HG03469 (cell line): ENCODE measurements around the gene CCDC192.

Source experiments
- ATAC-seq: cut with Tn5 transposase; IDR thresholded peaks from one replicate; pipeline ENCODE4 v1.9.1; 2021; ENCODE audit warnings: mild to moderate bottlenecking, moderate library complexity, moderate number of reproducible peaks; ENCODE audit not compliant: unreplicated experiment

Gene CCDC192

DNA sequence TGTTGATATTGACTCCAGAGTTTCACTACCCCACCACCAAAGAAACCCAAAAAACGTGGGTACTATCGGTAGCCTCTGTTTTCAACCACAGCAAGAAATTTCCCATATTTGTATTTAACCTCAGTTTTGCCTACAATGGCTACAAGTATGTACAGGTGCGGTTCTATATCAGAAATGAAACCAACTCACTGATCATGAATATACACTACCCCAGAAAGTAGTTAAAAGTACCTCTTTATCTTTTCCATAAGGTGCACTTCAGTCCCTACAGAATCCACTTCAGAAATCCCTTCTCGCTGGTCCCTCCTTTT, 239.8 kb downstream of the CCDC192 start:
- no peak for ATAC-seq

DNA sequence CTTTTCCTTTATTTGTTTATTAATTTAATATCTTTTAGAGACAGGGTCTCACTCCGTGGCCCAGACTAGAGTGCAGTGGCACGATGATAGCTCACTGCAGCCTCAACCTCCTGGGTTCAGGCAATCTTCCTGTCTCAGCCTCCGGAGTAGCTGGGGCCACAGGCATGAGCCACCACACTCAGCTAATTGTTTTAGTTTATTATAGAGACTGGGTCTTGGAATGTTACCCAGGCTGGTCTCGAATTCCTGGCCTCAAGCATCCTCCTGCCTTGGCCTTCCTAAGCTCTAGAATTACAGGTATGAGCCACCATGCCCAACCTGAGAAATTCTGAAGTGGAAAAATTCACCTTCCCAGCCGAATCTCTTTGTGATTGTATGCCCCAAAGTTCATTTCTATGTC, 240.9 kb downstream of the CCDC192 start:
- ATAC-seq = no peak

DNA sequence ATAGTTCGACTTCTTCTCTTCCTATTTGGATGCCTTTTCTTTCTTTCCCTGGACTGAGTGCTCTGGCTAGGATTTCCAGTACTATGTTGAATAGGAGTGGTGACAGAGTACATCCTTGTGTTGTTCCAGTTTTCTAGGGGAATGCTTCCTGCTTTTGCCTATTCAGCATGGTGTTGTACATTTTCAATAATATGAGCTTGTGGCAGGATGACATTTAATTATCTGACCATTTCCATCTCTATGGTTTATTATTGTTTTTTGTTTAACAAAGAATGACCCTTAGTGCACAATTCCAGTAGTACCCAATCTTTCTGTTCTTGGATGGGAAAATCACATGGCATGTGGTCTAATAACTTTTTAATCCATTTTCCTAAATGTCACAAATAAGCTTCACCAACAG, 244.8 kb downstream of the CCDC192 start:
- no peak for ATAC-seq

- no peak for ATAC-seq
Observed at GRCh38 chr5:127950707-127951391, 247.7 kb downstream of the CCDC192 start.

- no peak for ATAC-seq
Observed at GRCh38 chr5:127951791-127952190, 248.6 kb downstream of the CCDC192 start.

- no peak for ATAC-seq
Observed at GRCh38 chr5:127957183-127957582, 254.0 kb downstream of the CCDC192 start.

DNA sequence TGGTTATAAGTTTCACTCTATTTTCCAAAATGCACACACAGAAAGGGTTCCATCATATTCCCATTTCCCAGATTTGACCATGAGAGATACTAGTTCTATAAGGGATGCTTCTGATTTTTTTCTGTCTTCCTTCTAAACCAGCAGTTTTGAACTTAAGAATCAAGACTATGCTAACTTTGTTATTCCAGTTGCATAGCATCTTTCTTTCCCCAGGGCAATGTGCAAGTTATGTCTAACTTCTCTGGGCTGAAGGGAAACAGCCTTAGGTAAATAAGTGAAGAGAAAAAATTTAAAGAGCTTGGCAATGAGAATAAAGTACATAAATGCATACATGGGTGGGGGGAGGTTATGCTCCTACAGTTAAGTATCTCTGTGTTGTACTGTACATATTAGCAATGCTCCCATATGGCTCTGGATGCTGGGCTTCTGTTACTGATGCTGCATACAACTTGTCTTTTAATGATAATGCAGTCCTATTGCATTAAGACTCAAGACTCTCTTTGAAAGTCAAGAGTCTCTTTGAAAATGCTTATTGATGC, 254.6 kb downstream of the CCDC192 start:
- ATAC-seq = no peak

GRCh38 chr5:127958421-127959011, 255.3 kb downstream of the CCDC192 start:
- ATAC-seq = no peak

DNA sequence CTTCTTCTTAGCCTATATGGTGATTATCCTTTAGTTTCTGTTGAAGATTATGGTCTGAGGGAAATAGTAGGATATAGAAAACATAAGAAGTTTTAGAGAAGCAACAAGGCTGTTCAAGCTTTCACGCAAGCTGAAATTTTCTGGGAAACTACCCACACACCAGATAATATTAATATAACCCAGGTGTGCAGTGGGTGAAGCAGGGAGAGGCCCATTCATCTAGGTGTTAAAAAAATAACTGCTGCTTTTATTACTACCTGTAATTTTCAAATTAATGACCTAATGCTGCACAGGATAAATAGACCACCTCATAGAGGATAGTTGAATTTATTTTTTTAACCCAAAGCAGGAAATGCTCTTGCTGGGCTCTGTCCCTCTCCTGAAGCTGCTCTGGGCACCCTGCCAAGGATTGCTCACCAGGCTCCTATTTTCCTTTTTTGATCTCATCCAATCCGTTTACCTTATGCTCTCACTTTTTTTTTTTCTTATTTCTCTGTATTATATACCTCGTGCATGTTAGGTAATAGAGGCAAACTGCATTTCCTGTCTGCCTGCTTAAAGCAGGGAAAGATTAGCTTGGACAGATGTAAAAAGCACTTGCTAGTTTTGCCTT, 256.1 kb downstream of the CCDC192 start:
- ATAC-seq = no peak

GRCh38 chr5:127960270-127960691, 257.1 kb downstream of the CCDC192 start:
- ATAC-seq = no peak

DNA sequence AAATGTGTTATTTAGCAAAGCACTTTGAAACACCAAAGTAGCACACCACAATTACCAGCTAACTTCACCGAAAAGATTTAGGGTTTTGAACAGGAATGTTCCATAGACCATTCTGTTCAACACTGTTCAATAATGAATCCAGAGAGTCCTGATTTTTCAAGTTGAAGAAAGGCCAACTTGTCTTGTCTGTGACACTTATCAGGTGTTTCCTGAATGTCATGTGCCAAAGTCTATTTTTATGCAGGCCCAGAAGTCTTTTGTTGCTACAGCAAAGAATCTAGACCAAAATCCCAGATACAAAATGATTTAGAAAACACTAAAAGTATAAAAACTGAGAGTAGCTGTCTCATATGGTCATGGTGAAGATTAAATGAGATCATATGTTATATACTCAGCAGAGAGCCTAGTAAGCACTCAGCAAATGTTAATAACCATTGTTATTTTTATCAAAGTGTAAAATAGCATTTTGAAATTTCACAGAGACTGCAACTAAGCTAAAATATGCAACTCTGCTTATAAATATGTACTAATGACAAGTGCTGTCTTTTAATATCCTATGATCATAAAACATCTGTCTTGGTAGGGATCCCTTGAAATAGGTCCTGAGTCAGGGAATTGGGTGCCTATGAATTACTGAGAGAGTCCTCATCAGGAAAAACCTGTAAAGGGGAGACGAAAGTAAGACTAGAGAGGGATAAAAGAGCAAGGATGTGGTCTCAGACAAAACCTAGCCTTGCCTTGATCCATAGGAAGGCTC, 258.0 kb downstream of the CCDC192 start:
- ATAC-seq = no peak

GRCh38 chr5:127961763-127962145, 258.6 kb downstream of the CCDC192 start:
- no peak for ATAC-seq

- no peak for ATAC-seq
Observed at GRCh38 chr5:127962491-127962890, 259.3 kb downstream of the CCDC192 start.

DNA sequence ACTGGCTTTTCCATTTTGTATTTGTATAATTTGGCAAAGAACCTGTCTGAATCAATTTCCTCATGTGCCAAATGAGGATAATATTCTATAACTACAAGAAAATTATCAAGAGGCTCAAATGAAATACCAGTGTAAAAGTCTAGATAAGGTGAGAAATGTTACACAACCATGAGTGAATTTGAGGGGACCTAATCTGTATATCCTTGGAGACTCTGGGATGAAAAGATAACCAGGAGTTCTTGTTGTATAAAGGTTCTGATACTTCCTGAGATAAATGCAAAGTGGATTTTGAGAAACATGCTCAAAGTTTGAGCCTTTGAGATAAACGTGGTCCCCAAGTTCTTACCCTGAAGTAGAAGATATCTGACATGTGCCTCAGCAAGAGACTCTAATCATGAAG, 260.0 kb downstream of the CCDC192 start:
- ATAC-seq = no peak

GRCh38 chr5:127963931-127964330, 260.7 kb downstream of the CCDC192 start:
- ATAC-seq = no peak

DNA sequence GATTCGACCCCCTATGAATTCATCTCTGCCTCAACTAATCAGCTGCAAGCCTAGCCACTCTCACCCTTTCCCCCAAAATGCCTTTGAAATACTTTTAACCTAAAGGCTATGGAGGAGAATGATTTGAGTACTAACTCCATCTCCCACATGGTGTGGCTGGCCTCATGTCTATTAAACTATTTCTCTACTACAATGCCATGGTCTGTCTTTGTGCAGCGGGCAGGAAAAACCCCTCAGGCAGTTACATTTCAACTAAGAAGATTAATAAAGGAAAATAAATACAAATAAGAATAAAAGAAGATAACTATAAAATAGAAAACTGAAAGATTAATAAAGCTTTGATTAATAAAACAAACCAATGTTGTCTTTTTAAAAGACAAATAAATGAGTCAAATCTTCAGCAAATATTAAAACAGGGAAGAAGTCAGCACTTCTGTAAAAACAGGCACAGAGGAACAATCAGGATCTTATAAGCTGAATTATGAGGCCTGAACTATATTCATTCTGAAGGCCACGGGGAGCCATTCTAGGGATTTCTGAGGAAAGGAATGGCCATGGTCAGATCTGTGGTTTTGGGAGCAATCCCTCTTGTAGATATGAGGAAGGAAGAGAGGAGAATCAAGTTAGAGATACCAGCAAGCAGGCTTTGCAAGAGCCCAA, 264.3 kb downstream of the CCDC192 start:
- ATAC-seq = no peak

DNA sequence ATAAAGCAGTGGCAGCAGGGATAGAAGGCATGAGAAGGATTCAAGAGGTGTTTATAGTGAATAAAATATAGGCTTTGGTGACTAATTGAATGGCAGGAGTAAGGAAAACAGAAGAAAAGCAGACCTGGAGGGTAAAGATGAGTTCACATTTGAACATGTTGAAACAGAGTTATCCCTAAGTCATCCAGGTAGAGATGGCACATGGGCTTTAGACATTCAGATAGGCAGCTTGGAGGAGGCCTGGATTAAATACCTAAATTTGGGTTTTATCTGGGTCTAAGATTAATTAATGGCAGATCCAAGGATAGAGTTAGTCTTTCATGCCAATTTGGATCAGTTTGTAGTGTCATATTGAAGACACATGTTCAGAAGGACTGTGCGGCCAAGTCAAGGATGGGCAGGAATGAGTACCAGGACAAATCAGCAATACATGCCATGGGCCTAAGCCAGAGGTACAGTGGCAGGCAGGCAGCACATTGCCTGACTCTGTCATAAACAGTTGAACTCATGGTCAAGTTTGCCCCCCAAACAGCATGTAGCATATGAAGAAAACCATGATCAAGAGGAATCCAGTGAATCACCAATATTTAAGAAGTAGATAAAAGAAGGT, 264.9 kb downstream of the CCDC192 start:
- ATAC-seq = no peak

DNA sequence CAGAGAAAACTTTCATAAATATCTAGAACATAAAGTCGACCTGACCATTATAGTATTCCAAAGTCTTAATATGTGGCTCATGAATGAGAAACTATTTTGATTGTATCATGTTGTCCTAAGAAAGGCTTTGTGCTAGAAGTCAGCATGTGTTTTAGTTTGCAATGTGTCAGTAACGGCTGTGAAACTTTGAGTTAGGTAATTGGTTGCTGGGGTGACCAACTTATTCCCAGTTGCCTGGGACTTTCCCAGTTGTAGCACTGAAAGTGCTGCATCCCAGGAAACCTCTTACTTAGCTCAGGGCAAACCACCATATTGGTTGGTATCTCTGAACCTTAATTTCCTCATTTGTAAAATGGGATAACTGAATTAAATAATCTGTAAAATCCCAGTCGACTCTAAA, 265.8 kb downstream of the CCDC192 start:
- ATAC-seq = no peak

DNA sequence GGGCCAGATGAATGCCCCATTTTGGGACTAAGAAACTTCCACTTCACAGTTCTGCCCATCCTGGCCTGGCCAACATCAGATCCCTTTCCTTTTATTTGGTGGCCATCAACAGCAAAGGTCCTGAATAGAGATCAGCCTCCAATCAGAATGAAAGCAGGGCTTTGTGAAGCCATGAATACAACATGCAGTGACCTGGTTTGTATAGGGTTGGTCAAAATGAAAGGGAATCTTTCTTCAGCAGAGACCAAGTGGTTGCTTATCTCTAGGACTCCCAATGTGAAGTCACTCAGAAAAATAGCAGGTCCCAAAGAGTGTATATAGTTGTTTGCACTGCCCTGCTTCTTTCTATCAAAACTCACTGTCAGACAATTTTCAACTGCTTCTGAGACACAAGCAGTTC, 266.5 kb downstream of the CCDC192 start:
- ATAC-seq = no peak

- ATAC-seq = no peak
Observed at GRCh38 chr5:127970081-127970480, 266.9 kb downstream of the CCDC192 start.
